ENCODE data around the gene KCTD3. TPM values are rescaled to one million over a fixed set of nuclear protein-coding genes. Genes with fewer than 3 reads are reported as not detected.

KCTD3 gene
- total RNA-seq, 4 donors from 2014 or later = 33.4 to 80.4 (median 59.1) TPM

DNA sequence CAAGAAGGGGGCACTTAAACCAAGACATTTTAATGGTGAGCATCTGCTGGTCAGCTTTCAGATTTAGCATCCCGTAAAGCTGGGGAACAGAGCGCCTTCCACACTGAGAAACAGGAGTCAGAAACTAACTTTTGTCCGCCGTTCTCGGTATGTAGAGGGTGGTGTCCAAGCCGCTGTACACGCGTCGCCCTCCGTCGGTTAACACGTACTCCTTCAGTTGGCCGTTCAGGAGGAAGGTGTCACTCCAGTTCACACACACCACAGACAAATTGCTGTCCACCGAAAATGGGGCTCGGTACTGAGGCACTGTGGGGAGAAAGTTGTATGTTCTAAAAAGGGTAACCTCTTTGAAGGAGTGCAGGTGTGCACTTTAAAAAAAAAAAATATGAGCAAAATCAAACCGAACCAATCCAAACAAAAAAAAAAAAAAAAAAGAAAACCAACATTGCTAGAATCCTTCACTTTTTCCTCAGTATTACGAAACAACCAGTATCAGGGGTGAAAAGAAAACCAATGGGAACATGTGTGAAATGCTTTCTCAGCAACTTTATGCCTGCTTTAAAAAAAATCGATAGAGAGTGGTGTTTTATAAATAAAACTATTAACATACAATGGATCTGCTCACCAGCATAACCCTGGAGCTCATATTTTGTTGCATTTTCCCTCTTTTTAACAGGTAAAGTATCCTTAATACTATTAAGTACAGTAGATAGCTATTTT, 73.5 kb downstream of the KCTD3 start:
- no peak overlapping the region for H3K27ac ChIP-seq
- peaks cover 0 to 23% (median 14%) of the 10 kb centered on the region in 4 donors for H3K4me1 ChIP-seq
- in situ Hi-C loops (cut with MboI; ENCODE audit: low pct_ligation_motif_present in 1 of 4, low pct_unique_long_range_greater_than_20kb in 1 of 4, low sequenced_read_pairs in 3 of 4) (no loop called here), intact Hi-C loops (cut with DNase I; ENCODE audit: low total_unique reads) (no loop called here)
- H3K4me3 ChIP-seq = no peak overlapping the region
- no peaks in the 10 kb centered on the region for H3K36me3 ChIP-seq
- no peaks in the 10 kb centered on the region for H3K9me3 ChIP-seq
- TF ChIP-seq, protein P1, sequence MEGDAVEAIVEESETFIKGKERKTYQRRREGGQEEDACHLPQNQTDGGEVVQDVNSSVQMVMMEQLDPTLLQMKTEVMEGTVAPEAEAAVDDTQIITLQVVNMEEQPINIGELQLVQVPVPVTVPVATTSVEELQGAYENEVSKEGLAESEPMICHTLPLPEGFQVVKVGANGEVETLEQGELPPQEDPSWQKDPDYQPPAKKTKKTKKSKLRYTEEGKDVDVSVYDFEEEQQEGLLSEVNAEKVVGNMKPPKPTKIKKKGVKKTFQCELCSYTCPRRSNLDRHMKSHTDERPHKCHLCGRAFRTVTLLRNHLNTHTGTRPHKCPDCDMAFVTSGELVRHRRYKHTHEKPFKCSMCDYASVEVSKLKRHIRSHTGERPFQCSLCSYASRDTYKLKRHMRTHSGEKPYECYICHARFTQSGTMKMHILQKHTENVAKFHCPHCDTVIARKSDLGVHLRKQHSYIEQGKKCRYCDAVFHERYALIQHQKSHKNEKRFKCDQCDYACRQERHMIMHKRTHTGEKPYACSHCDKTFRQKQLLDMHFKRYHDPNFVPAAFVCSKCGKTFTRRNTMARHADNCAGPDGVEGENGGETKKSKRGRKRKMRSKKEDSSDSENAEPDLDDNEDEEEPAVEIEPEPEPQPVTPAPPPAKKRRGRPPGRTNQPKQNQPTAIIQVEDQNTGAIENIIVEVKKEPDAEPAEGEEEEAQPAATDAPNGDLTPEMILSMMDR (IDR thresholded peaks at IDR 0.05) = no peak
- TF ChIP-seq POLR2AphosphoS5 (IDR thresholded peaks at IDR 0.05) (no peak), EP300 (IDR thresholded peaks at IDR 0.05; ENCODE audit: low read depth) (no peak), POLR2A (IDR thresholded peaks at IDR 0.05) (no peak)
- 83 to 91% methylated on average over 6 to 18 of the region's 18 CpGs for WGBS, 2 donors (ENCODE audit: low coverage in 1 of 2)
- no peaks in the 10 kb centered on the region for H3K27me3 ChIP-seq
- DNase-seq = no peak

DNA sequence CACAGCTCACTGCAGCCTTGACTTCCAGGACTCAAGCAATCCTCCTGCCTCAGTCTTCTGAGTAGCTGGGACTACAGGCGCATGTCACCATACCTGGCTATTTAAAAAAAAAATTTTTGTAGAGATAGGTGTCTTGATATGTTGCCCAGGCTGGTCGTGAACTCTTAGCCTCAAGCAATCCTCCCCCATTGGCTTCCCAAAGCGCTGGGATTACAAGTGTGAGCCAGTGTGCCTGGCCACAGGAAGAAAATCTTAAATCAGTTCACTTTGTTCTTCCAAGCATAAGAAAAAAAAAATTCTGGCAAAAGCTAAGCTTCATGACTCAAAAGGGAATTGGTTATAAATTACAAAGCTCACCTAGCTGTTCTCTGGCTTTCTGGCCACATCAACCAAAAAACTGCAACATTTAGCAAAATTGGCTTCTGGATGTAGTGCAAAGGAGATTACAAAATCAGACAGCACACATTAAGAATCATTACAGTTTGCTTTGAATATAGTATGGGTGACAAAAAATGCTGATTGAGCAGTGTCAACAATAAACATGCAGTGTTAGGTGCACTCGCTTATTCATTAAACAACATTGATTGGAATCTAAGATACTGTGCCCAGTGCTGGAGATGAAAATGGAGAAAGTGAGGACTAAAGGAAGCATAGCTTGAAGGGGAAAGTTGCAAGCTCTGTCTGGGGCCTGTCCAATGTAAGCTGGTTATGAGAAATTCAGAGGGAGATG, 76.7 kb downstream of the KCTD3 start:
- Histone ChIP-seq H3K4me1 (no peaks in the 10 kb centered on the region), H3K36me3 (no peaks in the 10 kb centered on the region), H3K9me3 (no peaks in the 10 kb centered on the region), H3K27ac (no peak overlapping the region), H3K27me3 (no peaks in the 10 kb centered on the region), H3K4me3 (no peak overlapping the region)
- in situ Hi-C loops (cut with MboI; ENCODE audit: low pct_ligation_motif_present in 1 of 4, low pct_unique_long_range_greater_than_20kb in 1 of 4, low sequenced_read_pairs in 3 of 4) (no loop called here), intact Hi-C loops (cut with DNase I; ENCODE audit: low total_unique reads) (no loop called here)
- TF ChIP-seq POLR2A (IDR thresholded peaks at IDR 0.05) (no peak), POLR2AphosphoS5 (IDR thresholded peaks at IDR 0.05) (no peak), EP300 (IDR thresholded peaks at IDR 0.05; ENCODE audit: low read depth) (no peak)
- TF ChIP-seq, protein P1 (IDR thresholded peaks at IDR 0.05) = no peak
- no peak for DNase-seq
- 87 to 88% methylated on average over 2 to 4 of the region's 4 CpGs for WGBS, 2 donors (ENCODE audit: low coverage in 1 of 2)

- intact Hi-C loops (cut with DNase I; ENCODE audit: low total_unique reads) = no loop called here
- Histone ChIP-seq H3K4me3 (no peak overlapping the region), H3K9me3 (no peaks in the 10 kb centered on the region), H3K36me3 (no peaks in the 10 kb centered on the region), H3K27ac (no peak overlapping the region), H3K4me1 (no peaks in the 10 kb centered on the region), H3K27me3 (no peaks in the 10 kb centered on the region)
- TF ChIP-seq, protein P1 (IDR thresholded peaks at IDR 0.05) = no peak
- TF ChIP-seq EP300 (IDR thresholded peaks at IDR 0.05; ENCODE audit: low read depth) (no peak), POLR2AphosphoS5 (IDR thresholded peaks at IDR 0.05) (no peak), POLR2A (IDR thresholded peaks at IDR 0.05) (no peak)
- DNase-seq = no peak
- in situ Hi-C loops (cut with MboI; ENCODE audit: low pct_ligation_motif_present in 1 of 4, low pct_unique_long_range_greater_than_20kb in 1 of 4, low sequenced_read_pairs in 3 of 4) = no loop called here
- 89 to 95% methylated on average over 4 of the region's 4 CpGs for WGBS, 2 donors (ENCODE audit: low coverage in 1 of 2)
Observed at GRCh38 chr1:215645182-215645581, 78.1 kb downstream of the KCTD3 start.

DNA sequence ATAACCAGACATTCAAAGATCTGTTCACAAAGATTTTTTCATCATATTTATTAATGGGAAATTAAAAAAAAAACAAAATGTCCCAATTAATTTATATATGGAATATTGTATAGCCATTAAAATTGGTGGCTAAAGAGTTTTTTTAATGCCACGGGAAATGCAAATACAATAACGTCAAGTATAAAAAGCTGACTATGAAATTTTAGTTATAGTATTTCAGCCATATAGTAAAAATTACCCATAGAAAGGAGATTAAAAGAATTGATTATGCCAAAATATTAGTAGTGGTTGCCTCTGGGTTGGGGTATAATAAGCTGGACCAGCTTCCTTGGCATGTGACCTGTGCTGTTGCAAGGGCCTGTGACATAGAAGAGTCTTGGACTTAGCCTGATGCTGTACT, 78.8 kb downstream of the KCTD3 start:
- WGBS, 2 donors (ENCODE audit: low coverage in 1 of 2) = 95 to 100% methylated on average over 2 of the region's 2 CpGs
- TF ChIP-seq POLR2AphosphoS5 (IDR thresholded peaks at IDR 0.05) = no peak
- TF ChIP-seq, protein P1 (IDR thresholded peaks at IDR 0.05) = no peak
- TF ChIP-seq EP300 (IDR thresholded peaks at IDR 0.05; ENCODE audit: low read depth) = no peak
- no peak for TF ChIP-seq POLR2A (IDR thresholded peaks at IDR 0.05)
- DNase-seq = no peak
- Histone ChIP-seq H3K27me3 (no peaks in the 10 kb centered on the region), H3K4me1 (no peaks in the 10 kb centered on the region), H3K4me3 (no peak overlapping the region), H3K36me3 (no peaks in the 10 kb centered on the region), H3K27ac (no peak overlapping the region), H3K9me3 (no peaks in the 10 kb centered on the region)
- intact Hi-C loops (cut with DNase I; ENCODE audit: low total_unique reads) = no loop called here
- in situ Hi-C loops (cut with MboI; ENCODE audit: low pct_ligation_motif_present in 1 of 4, low pct_unique_long_range_greater_than_20kb in 1 of 4, low sequenced_read_pairs in 3 of 4) = no loop called here
